ENCODE measurements around the gene ZKSCAN2. TPM values are rescaled to one million over a fixed set of nuclear protein-coding genes. Genes with fewer than 3 reads are reported as not detected.
A peak's percentile ranks its signal among the peaks of the same experiment; 100 is the strongest.

Gene ZKSCAN2
- total RNA-seq, 2 donors from 2014 or later: 1.8 to 4.0 TPM

- H3K9me3 ChIP-seq: no peaks in the 10 kb centered on the region
- DNase-seq (no peak), ATAC-seq (no peak)
- H3K4me3 ChIP-seq: no peak overlapping the region
- intact Hi-C loops (cut with DNase I): loop anchor here (10.0 kb wide), 1 partner anchor 158 kb away; no protein-coding TSS in a partner anchor
- peak overlapping the region in 3 of 4 donors; percentile 39 to 48 (median 41) for H3K27ac ChIP-seq
- 41 to 52% methylated on average over 5 to 8 of the region's 8 CpGs for WGBS, 2 donors
- TF ChIP-seq CTCF (IDR thresholded peaks at IDR 0.05): no peak
- TF ChIP-seq POLR2A (IDR thresholded peaks at IDR 0.05): no peak
- H3K4me1 ChIP-seq: peaks cover 76% of the 10 kb centered on the region
- no peaks in the 10 kb centered on the region for H3K27me3 ChIP-seq
- no peaks in the 10 kb centered on the region for H3K36me3 ChIP-seq (replicated peaks in 1 of 2; ENCODE audit: insufficient read depth in 1 of 2, low read depth in 2 of 2)
These were observed 34.7 kb downstream of the ZKSCAN2 start for GRCh38 chr16:25222959-25223358.

GRCh38 chr16:25219070-25219737, 38.4 kb downstream of the ZKSCAN2 start:
- intact Hi-C loops (cut with DNase I): no loop called here
- 26 to 37% methylated on average over 2 to 3 of the region's 3 CpGs for WGBS, 2 donors
- ATAC-seq: peak; percentile 48

GRCh38 chr16:25217921-25218320, 39.7 kb downstream of the ZKSCAN2 start:
- intact Hi-C loops (cut with DNase I): no loop called here
- TF ChIP-seq POLR2A (IDR thresholded peaks at IDR 0.05) (peak; percentile 24 to 91 (median 86)), CTCF (IDR thresholded peaks at IDR 0.05) (no peak)
- DNase-seq (peak; percentile 76 to 84 (median 79)), ATAC-seq (peak; percentile 50)
- peaks cover 54% of the 10 kb centered on the region for H3K4me1 ChIP-seq
- peak overlapping the region; percentile 88 to 95 (median 92) for H3K27ac ChIP-seq
- H3K9me3 ChIP-seq: no peaks in the 10 kb centered on the region
- H3K4me3 ChIP-seq: peak overlapping the region; percentile 28 to 44
- no peaks in the 10 kb centered on the region for H3K27me3 ChIP-seq
- H3K36me3 ChIP-seq (replicated peaks in 1 of 2; ENCODE audit: insufficient read depth in 1 of 2, low read depth in 2 of 2): no peaks in the 10 kb centered on the region
- WGBS, 2 donors: 38 to 42% methylated on average over 4 of the region's 4 CpGs

More at GRCh38 chr16:25219070-25219737, 38.4 kb downstream of the ZKSCAN2 start:
- DNase-seq: peak; percentile 85 to 91 (median 86)
- Histone ChIP-seq H3K27me3 (no peaks in the 10 kb centered on the region), H3K36me3 (replicated peaks in 1 of 2; ENCODE audit: insufficient read depth in 1 of 2, low read depth in 2 of 2) (no peaks in the 10 kb centered on the region), H3K4me1 (peaks cover 67% of the 10 kb centered on the region), H3K4me3 (peak overlapping the region; percentile 28 to 44), H3K9me3 (no peaks in the 10 kb centered on the region), H3K27ac (peak overlapping the region; percentile 88 to 95 (median 92))
- no peak for TF ChIP-seq CTCF (IDR thresholded peaks at IDR 0.05)
- no peak for TF ChIP-seq POLR2A (IDR thresholded peaks at IDR 0.05)

- H3K27ac ChIP-seq: peak overlapping the region; percentile 88 to 95 (median 92)
- peak; percentile 16 for ATAC-seq
- peak overlapping the region; percentile 44 to 65 for H3K4me3 ChIP-seq
- intact Hi-C loops (cut with DNase I): no loop called here
- no peaks in the 10 kb centered on the region for H3K27me3 ChIP-seq
- TF ChIP-seq CTCF (IDR thresholded peaks at IDR 0.05) (no peak), POLR2A (IDR thresholded peaks at IDR 0.05) (peak in 1 of 3 donors; percentile 28)
- H3K36me3 ChIP-seq (replicated peaks in 1 of 2; ENCODE audit: insufficient read depth in 1 of 2, low read depth in 2 of 2): no peaks in the 10 kb centered on the region
- DNase-seq: no peak
- WGBS, 2 donors: 33% methylated on average over 17 of the region's 17 CpGs; no CpG with 5 or more reads in 1 of the 2 donors
- peaks cover 51% of the 10 kb centered on the region for H3K4me1 ChIP-seq
- no peaks in the 10 kb centered on the region for H3K9me3 ChIP-seq
These were observed 40.5 kb downstream of the ZKSCAN2 start for GRCh38 chr16:25217112-25217511.

All from body of pancreas (tissue), 4 donors.